Breast epithelium (tissue), 3 donors: ENCODE results near the gene TP53BP2.

Experiments
- CTCF ChIP-seq, 3 donors: fragments of 450-650 bp; IDR thresholded peaks; one replicate each; pipeline ENCODE4 v1.5.1; 2016 to 2017; ENCODE audit warnings: antibody characterized with exemption in 3 of 3, mild to moderate bottlenecking in 3 of 3, moderate library complexity in 3 of 3
- POLR2A ChIP-seq: fragments of 450-650 bp; IDR thresholded peaks from one replicate; pipeline ENCODE4 v1.6.1; 2016; ENCODE audit warnings: antibody characterized with exemption, mild to moderate bottlenecking, moderate library complexity
- POLR2AphosphoS5 ChIP-seq, 3 donors: sonication (generic); formaldehyde crosslinking; IDR thresholded peaks; one replicate each; pipeline ENCODE4 v1.6.1; 2017; ENCODE audit warnings: antibody characterized with exemption in 3 of 3

- TF ChIP-seq CTCF (IDR thresholded peaks at IDR 0.05) (no peak), POLR2A (no peak), POLR2AphosphoS5 (IDR thresholded peaks at IDR 0.05) (no peak)
These were observed 13.3 kb upstream of the TP53BP2 start for GRCh38 chr1:223859058-223859457.
